NT2/D1 (cell line): ENCODE measurements around the gene DRICH1.
"Not testable (repeated sequence)": the region's sequence is repeated elsewhere in the genome, so short reads cannot be mapped to it uniquely, and the experiment has no call there.

Experiments used
- DNase-seq: peaks from one replicate; pipeline ENCODE4 v3.0.0-alpha.2; 2011; ENCODE audit warnings: low read depth, low spot score
- H3K27me3 ChIP-seq: 2 replicates; pipeline ENCODE4 v1.6.0; 2011; ENCODE audit warnings: mild to moderate bottlenecking; ENCODE audit not compliant: insufficient read length, insufficient read depth
- H3K36me3 ChIP-seq: 2 replicates; pipeline ENCODE4 v1.6.1; 2011; ENCODE audit warnings: mild to moderate bottlenecking, low read length, mixed read lengths; ENCODE audit not compliant: insufficient read depth, insufficient read length
- H3K4me1 ChIP-seq: 2 replicates; pipeline ENCODE4 v1.5.1; 2011; ENCODE audit not compliant: insufficient read depth, insufficient read length
- H3K4me3 ChIP-seq: 2 replicates; pipeline ENCODE4 v1.5.1; 2011; ENCODE audit warnings: low read depth; ENCODE audit not compliant: insufficient read length
- H3K9ac ChIP-seq: 2 replicates; pipeline ENCODE4 v1.6.0; 2011; ENCODE audit warnings: low read depth; ENCODE audit not compliant: insufficient read length
- H3K9me3 ChIP-seq: 2 replicates; pipeline ENCODE4 v1.5.1; 2011; ENCODE audit warnings: mild to moderate bottlenecking, low read length; ENCODE audit not compliant: insufficient read depth
- SUZ12 ChIP-seq: IDR thresholded peaks from 2 replicates; pipeline ENCODE4 v1.6.1; 2011; ENCODE audit not compliant: insufficient read length, insufficient read depth; ENCODE audit errors: extremely low read depth
- YY1 ChIP-seq: IDR thresholded peaks from 2 replicates; pipeline ENCODE4 v1.6.1; 2011; ENCODE audit not compliant: insufficient read length, insufficient read depth
- ZNF274 ChIP-seq: IDR thresholded peaks from 2 replicates; pipeline ENCODE4 v1.6.1; 2011; ENCODE audit warnings: mild to moderate bottlenecking, low read depth, low read length

DRICH1 gene

GRCh38 chr22:23574877-23575276, 57.2 kb downstream of the DRICH1 start:
- no peak for DNase-seq
- H3K36me3 ChIP-seq, result no peaks in the 10 kb centered on the region
- H3K4me3 ChIP-seq, result no peak overlapping the region
- peaks cover 5% of the 10 kb centered on the region for H3K4me1 ChIP-seq
- TF ChIP-seq ZNF274, result no peak
- TF ChIP-seq SUZ12, result no peak
- TF ChIP-seq YY1, result no peak
- H3K27me3 ChIP-seq, result no peaks in the 10 kb centered on the region
- H3K9ac ChIP-seq, result no peak overlapping the region
- no peaks in the 10 kb centered on the region for H3K9me3 ChIP-seq

- peaks cover 5% of the 10 kb centered on the region for H3K4me1 ChIP-seq
- no peak overlapping the region for H3K9ac ChIP-seq
- no peak for DNase-seq
- H3K27me3 ChIP-seq, result peaks cover 2% of the 10 kb centered on the region
- TF ChIP-seq ZNF274, result no peak
- no peak for TF ChIP-seq YY1
- no peak for TF ChIP-seq SUZ12
- H3K9me3 ChIP-seq, result no peaks in the 10 kb centered on the region
- no peaks in the 10 kb centered on the region for H3K36me3 ChIP-seq
- no peak overlapping the region for H3K4me3 ChIP-seq
Observed at GRCh38 chr22:23574371-23574811, 57.7 kb downstream of the DRICH1 start.

- not testable (repeated sequence) for DNase-seq, H3K36me3 ChIP-seq, H3K4me1 ChIP-seq, H3K4me3 ChIP-seq, H3K9me3 ChIP-seq, H3K9ac ChIP-seq, H3K27me3 ChIP-seq
Observed at GRCh38 chr22:23573701-23574235, 58.4 kb downstream of the DRICH1 start.

- not testable (repeated sequence) for H3K4me1 ChIP-seq, H3K4me3 ChIP-seq, H3K9ac ChIP-seq, H3K9me3 ChIP-seq, DNase-seq, H3K27me3 ChIP-seq, H3K36me3 ChIP-seq
Observed at GRCh38 chr22:23573106-23573505, 59.0 kb downstream of the DRICH1 start.

DNA sequence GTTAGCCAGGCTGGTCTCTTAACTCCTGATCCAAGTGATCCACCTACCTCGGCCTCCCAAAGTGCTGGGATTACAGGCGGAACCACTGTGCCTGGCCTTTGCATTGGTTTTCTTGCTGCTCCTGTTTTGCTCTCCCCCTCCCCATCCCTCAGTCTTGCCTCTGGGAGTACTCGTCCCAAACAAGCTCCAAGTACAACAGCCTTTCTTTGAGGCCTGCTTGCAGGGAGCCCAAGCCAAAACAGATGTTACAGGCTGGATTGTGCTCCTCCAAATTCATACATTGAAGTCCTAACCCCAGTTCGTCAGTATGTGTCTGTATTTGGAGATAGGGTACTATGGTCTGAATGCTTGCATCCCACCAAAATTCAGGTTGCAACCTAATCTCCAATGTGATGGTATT, 60.6 kb downstream of the DRICH1 start:
- no peak overlapping the region for H3K4me3 ChIP-seq
- H3K9ac ChIP-seq, result no peak overlapping the region
- TF ChIP-seq ZNF274 (no peak), SUZ12 (no peak), YY1 (no peak)
- H3K36me3 ChIP-seq, result no peaks in the 10 kb centered on the region
- peaks cover 18% of the 10 kb centered on the region for H3K27me3 ChIP-seq
- no peak for DNase-seq
- H3K4me1 ChIP-seq, result peaks cover 19% of the 10 kb centered on the region
- H3K9me3 ChIP-seq, result no peaks in the 10 kb centered on the region

- TF ChIP-seq YY1, result no peak
- TF ChIP-seq SUZ12, result no peak
- TF ChIP-seq ZNF274, result no peak
- Histone ChIP-seq H3K9ac (no peak overlapping the region), H3K4me3 (no peak overlapping the region), H3K27me3 (peaks cover 18% of the 10 kb centered on the region), H3K9me3 (no peaks in the 10 kb centered on the region), H3K4me1 (peaks cover 19% of the 10 kb centered on the region), H3K36me3 (no peaks in the 10 kb centered on the region)
- DNase-seq, result no peak
Observed at GRCh38 chr22:23570681-23571080, 61.4 kb downstream of the DRICH1 start.

- H3K27me3 ChIP-seq, result peaks cover 18% of the 10 kb centered on the region
- no peaks in the 10 kb centered on the region for H3K36me3 ChIP-seq
- no peak overlapping the region for H3K4me3 ChIP-seq
- no peak for TF ChIP-seq ZNF274
- TF ChIP-seq YY1, result no peak
- no peak for TF ChIP-seq SUZ12
- no peaks in the 10 kb centered on the region for H3K9me3 ChIP-seq
- H3K9ac ChIP-seq, result no peak overlapping the region
- H3K4me1 ChIP-seq, result peaks cover 17% of the 10 kb centered on the region
- no peak for DNase-seq
Observed at GRCh38 chr22:23569716-23570115, 62.4 kb downstream of the DRICH1 start.

DNA sequence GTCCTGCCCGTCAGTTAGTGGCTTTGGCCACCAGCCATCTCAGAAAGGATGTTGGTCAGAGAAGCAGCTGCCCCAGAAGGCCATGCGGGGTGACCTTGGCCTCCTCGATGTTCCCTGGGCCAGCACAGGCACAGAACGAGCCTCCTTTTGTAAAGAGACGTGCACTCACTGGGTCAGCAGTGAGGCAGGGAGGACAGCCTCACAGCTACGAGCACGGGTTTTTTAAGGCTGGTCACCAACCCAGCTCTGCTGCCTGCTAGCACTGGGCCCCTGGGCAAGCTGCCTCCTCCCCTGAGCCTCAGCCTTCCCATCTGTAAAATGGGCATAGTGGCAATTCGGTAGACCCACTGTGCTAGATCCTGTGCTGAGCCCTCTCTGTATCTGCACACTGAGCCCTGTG, 62.8 kb downstream of the DRICH1 start:
- Histone ChIP-seq H3K4me1 (peaks cover 15% of the 10 kb centered on the region), H3K9ac (no peak overlapping the region), H3K4me3 (no peak overlapping the region), H3K9me3 (no peaks in the 10 kb centered on the region), H3K27me3 (peaks cover 21% of the 10 kb centered on the region), H3K36me3 (no peaks in the 10 kb centered on the region)
- DNase-seq, result no peak
- TF ChIP-seq ZNF274 (no peak), YY1 (no peak), SUZ12 (no peak)
